GM19372 (cell line): ENCODE measurements around the gene CHAT.

ENCODE experiments used
- ATAC-seq: cut with Tn5 transposase; IDR thresholded peaks from one replicate; pipeline ENCODE4 v1.9.1; 2021; ENCODE audit warnings: mild to moderate bottlenecking, low read depth, moderate library complexity; ENCODE audit not compliant: unreplicated experiment

Gene CHAT

GRCh38 chr10:49596836-49597235 is 17.0 kb upstream of the CHAT start:
- ATAC-seq, result no peak

DNA sequence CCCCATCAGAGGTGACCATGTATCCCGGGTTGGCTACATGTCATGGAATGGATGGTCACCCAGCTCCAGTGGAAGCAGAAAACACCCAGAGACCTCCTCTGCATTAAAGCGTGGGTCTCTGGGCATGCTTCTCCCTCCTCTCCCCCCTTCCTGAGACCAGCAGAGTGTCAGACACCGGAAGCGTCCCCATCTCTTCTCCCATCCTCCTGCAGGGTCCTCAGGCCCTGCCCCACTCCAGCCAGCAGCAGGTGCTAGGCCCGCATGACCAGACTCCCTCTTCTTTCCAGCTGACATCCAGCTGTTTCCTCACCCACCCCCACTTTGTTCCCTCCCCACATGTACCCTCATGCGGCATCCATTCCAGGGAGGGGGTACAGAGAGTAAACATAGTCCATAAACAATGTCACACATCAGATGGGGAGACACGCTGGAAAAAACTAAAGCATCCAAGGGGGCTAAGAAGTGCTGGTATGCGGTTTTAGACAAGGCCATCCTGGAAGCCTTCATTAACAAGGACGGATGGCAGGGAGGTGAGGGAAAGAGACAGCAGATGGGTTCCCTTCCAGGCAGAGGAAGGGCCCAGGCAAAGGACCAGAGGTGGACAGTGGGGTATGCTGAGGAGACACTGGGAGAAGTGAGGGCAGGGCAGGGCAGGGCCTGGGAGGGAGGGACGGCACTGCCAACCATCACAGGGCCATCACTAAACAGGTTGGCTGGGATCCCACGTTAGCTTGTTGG is 16.2 kb upstream of the CHAT start:
- ATAC-seq, result no peak

GRCh38 chr10:49598164-49598856 is 15.5 kb upstream of the CHAT start:
- ATAC-seq, result no peak

- no peak for ATAC-seq
These were observed 14.9 kb upstream of the CHAT start for GRCh38 chr10:49598986-49599385.

DNA sequence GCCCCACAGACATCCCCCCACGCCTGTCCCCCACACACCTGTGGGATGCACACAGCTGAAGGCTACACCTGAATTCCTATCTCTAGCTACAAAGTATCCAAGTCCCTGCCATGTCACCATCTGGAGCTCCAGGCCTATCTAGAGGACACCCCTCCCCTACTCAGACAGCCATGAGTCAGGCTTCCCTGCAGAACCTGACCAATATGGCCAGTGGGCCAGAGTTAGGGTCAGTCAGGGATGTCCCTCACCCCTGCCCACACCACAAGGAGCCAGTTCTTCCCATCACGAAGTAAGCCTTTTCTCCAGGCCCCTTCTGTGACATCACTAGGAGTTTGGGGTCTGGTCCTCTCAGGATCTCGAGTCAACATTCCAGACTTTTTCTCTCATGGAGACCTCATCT is 14.3 kb upstream of the CHAT start:
- no peak for ATAC-seq

- ATAC-seq, result no peak
These were observed 13.8 kb upstream of the CHAT start for GRCh38 chr10:49600046-49600445.

DNA sequence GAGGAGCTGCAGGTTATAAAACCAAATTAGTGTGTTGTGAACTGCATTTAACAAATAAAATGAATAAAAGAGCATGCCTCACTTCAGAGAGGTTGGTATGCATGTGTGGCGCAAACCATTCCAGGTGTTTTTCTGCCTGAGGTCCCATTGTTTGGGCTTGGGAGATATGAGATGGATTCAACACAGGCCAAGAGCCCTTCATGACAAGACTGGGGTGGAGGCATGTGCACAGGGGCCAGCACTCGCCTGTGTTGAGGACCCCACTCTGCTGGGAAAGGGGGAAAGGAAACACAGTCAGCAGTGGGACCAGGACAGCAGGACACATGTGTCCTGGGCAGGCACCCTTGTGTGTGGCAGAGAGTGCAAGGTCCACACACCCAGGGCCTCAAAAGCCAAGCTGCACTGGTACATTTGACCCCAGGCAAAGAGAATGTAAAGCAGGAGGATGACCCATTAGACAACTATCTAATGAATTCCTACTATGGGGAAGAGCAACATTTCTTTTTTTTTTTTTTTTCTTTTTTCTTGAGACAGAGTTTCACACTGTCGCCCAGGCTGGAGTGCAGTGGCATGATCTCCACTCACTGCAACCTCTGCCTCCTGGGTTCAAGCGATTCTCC is 12.9 kb upstream of the CHAT start:
- ATAC-seq, result no peak

DNA sequence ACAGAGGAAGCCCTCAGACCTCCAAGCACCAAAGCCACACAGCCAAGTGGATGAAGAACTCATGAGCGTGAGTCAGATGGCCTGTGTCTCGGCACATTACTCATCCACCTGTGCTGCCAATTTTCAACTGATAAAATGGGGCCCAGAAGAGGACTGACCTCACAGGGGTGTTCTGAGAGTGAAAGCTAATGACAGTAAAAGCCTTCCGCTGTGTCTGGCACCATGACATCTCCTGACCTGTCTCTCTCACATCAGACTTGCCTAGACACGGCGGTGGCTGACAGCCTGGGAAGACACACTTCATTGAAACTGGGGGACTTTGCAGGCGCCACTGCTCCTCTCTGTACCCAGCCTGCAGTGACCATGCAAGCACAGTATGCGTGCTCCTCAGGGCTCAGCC is 12.0 kb upstream of the CHAT start:
- ATAC-seq, result no peak

DNA sequence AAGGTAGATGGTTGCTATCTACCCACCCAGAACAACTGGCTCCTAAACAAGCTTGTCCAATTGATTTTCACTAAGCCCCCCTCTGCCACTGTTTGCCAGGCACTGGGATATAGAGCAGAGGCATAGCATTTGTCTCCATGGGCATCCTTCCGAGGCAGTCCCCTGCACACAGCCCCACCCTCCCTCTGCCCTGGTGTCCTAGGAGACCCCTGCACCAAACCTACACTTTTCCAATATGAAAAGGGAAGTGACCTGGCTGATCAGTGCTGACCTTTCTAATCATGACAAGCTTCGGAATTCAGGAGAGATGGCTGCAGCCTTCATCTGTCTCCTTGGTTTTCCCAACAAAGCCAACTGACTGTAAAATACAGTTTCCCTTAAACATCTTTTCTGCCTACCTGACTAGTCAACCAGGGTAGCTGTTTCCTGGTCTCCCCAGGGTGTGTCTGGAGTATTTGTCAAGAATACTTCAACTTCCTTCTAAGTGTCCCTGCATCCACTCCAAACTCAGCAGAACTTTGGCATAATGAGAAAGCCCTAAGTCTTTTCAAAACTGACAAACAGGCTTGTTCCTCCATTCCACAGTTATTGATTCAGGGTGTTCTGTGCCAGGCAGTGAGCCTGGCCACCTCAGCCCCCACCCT is 11.3 kb upstream of the CHAT start:
- ATAC-seq, result no peak

GRCh38 chr10:49605216-49605938 is 8.5 kb upstream of the CHAT start:
- ATAC-seq, result no peak

DNA sequence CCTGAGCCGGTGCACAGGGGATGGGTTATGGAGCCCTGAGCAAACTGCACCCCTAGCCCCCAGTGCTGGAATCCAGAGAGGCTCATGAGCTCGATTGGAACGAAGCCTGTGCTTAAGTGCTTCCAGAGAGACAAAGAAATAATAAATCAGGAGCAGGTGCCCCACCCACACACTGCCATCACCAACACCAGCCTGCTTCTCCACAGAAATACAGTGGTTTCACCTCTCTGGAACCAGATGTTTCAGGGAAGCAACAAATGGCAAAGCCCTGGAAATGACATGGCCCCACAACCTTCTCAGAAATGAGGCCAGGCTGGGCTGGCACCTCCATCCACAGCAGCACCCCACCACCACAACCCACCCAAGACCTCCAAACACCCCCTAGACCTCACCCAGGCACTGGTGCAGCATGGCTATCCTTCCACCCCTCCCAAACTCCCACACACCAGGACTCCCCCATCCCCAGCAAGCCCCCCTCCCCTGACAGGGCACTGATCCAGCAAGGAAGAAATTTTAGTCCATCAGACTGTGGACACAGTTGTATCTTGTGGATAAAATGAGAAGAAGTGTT is 7.8 kb upstream of the CHAT start:
- no peak for ATAC-seq

DNA sequence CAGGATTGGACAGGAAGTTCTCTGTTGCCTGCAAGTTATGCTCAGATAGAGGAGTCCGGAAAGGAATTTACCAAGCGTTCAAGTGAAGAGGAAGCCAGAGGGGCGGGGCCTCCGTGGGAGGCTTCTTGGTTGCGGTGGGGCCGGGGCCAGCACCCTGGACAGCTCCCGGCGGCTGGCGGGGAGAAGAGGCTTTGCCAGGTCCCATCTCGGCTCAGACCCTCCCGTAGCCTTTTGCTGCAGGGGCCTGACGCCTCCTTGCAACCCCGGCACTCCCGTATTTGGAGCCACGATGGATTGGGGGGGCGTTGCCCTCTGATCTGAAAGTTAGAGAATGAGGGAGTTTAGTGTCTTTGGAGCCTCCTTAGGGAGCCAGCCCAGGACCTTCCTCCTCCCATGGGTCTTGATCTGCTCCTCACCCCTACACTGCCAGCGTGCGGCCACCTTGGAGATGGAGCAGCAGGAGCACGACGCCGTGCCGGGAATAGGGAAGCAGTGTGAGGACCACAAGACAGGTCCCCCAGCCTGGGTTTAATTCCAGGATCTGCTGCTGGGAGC is 6.8 kb upstream of the CHAT start:
- ATAC-seq, result no peak

GRCh38 chr10:49608166-49609005 is 5.5 kb upstream of the CHAT start:
- ATAC-seq, result no peak

DNA sequence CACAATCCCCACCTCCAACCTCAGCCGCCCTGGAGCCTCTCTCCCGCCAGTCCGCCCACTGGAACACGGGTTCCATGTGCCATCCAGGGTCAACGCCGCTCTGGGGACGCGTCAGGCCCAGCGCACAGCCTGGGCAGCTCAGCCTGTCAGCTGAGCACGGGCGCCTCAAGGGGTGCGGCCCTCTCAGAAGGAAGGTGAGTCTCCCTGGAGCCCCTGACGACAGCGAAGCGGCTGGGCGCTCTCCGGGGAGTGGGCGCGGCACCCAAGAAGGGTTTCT is 4.9 kb upstream of the CHAT start:
- ATAC-seq, result no peak

DNA sequence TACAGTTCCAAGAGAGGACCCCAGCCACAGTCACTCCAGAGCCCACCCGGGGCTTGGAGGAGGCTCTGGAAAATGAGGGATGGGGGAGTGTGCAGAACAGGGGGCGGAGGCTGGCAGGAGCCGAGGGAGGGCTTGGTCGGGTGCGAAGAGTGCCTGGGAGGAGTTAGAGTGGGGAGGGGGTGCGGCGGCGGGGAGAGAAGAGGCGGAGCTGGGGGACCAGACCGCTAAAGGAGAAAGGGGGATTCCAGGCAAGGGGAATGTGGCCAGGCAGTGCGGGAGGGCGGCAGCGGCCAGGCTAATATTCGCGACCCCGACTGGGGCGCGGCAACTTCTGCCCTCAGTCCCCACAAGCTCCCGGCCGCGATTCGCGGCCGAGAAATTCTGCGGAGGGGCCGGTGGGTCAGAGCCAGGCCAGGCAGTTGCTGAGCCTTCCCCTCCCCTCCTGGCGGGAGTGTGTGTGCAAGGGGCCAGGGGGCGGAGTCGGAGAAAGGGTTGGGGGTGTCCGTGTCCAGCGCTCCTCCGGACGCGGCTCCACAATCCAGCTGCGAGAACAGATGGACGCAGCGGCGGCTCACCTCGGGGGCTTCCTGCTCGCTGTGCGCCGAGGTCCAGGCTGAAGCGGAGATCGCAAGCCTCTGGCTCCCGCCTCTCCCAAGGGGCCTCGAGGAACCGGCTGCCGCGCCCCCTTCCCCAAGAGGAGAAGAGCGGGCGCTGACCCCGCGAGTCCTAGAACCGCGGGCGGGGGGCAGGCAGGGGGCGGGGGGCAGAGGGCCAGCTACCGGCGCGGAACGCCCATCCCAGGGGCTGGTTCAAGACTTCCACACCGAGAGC is 4.3 kb upstream of the CHAT start:
- ATAC-seq, result no peak

DNA sequence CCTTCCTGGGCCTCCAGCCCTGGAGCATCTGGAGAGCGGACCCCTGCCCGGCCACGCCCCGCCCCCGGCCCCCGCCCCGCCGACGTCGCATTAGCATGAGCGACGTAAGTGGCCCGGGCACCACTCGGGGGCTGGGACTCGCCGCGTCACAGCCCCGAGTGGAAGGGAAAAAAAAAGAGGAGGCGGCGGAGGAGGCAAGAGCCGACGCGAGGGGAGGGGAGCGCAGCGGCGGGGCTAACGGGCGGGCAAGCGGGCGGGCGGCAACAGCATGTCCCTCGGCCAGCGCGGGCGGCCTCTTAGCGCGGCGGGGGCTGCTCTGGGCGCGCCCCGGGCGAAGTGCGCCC is 3.8 kb upstream of the CHAT start, which contains the start of gene SLC18A3:
TSS of gene SLC18A3 (plus strand) at position 197 of the 344 bp plus-strand sequence. CDS start 431 bp downstream, outside the sequence.
- no peak for ATAC-seq

DNA sequence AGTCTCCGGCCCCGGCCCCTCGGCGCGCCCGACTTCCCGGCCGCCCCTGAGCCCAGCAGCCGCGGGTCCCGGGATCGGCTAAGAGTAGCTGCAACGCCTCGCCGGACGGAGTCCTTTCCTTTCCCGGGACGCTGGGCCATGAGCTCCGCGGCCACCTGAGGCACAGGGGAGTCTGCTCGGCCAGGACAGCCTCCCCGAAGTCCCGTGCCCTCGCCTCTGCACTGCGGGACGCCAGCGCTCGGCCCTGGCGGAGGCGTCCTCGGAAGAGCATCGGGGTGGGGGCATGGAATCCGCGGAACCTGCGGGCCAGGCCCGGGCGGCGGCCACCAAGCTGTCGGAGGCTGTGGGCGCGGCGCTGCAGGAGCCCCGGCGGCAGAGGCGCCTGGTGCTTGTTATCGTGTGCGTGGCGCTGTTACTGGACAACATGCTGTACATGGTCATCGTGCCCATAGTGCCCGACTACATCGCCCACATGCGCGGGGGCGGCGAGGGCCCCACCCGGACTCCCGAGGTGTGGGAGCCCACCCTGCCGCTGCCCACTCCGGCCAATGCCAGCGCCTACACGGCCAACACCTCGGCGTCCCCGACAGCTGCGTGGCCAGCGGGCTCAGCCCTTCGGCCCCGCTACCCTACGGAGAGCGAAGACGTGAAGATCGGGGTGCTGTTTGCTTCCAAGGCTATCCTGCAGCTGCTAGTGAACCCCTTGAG is 3.2 kb upstream of the CHAT start:
- no peak for ATAC-seq
